ENCODE results near the gene PADI3.

The PADI3 gene

DNA sequence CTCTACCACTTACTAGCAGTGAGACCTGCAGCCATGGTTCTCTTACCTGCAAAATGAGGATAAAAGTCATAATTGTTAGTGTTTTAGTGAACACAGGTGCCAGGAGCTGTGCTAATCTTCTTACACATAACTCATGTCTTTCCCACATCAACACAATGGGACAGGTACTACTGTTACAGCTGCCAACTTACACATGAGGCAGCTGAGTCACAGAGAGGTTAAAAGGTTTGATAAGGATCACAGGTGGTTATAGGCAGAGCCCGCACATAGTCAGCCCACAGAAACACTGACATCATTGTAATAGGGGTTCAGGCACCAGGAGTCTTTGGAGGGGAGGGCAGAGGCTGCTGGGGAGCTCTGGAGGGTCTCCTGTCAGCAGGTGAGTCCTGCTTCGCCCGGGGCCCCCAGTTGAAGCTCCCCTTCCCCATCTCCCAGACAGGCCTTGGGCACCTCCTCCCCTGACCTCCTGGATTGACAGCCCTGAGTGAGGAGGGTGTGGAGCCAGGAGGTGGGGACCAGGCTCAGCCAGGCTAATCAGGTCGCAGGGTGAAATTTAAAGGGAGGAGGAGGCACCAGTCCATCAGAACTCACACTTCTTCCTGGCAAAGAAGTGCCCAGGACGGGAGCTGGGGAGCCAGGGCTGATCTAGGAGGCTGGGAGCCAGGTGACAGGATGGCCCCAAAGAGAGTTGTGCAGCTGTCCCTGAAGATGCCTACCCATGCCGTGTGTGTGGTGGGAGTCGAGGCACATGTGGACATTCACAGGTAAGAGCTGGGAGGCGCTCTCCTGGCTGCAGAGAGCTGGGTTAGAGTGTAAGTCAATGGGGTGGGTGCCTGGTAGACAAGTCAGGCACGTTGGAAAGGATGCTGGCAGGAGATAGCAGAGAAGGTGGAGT, 44.1 kb upstream of the PADI3 start, which contains the start of gene PADI1:
Gene PADI1, plus strand, starts transcription at position 583 of the 895 bp plus-strand sequence. Its CDS starts 90 bp downstream, at position 673.
- in situ Hi-C loops (cut with MboI; ENCODE audit: low pct_unique_long_range_greater_than_20kb, low sequenced_read_pairs, unreplicated experiment): no loop called here
- TF ChIP-seq, protein P1, sequence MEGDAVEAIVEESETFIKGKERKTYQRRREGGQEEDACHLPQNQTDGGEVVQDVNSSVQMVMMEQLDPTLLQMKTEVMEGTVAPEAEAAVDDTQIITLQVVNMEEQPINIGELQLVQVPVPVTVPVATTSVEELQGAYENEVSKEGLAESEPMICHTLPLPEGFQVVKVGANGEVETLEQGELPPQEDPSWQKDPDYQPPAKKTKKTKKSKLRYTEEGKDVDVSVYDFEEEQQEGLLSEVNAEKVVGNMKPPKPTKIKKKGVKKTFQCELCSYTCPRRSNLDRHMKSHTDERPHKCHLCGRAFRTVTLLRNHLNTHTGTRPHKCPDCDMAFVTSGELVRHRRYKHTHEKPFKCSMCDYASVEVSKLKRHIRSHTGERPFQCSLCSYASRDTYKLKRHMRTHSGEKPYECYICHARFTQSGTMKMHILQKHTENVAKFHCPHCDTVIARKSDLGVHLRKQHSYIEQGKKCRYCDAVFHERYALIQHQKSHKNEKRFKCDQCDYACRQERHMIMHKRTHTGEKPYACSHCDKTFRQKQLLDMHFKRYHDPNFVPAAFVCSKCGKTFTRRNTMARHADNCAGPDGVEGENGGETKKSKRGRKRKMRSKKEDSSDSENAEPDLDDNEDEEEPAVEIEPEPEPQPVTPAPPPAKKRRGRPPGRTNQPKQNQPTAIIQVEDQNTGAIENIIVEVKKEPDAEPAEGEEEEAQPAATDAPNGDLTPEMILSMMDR (IDR thresholded peaks at IDR 0.05; ENCODE audit: extremely low read depth, insufficient read depth, missing control alignments): no peak
- no peak for DNase-seq (ENCODE audit: low spot score)

DNA sequence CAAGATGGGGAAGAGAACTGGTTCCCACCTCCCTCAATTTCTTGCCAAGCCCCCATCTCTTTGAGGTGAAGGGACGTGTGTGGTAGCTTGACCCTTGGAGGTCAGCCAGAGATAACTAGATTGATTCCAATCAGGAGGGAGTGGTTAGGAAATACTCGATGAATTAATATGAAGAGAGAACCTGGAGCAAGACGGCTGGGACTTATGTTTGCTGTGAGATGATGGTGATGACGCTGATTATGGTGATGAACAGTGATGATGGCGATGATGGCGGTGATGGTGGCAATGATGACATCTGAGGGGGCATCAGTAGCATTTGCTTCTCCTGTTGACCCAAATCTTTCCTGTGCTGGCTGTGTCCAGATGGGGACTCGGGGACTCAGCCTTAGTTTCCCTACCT, 43.2 kb upstream of the PADI3 start:
- no peak for DNase-seq (ENCODE audit: low spot score)
- in situ Hi-C loops (cut with MboI; ENCODE audit: low pct_unique_long_range_greater_than_20kb, low sequenced_read_pairs, unreplicated experiment): no loop called here
- TF ChIP-seq, protein P1 (IDR thresholded peaks at IDR 0.05; ENCODE audit: extremely low read depth, insufficient read depth, missing control alignments): no peak

DNA sequence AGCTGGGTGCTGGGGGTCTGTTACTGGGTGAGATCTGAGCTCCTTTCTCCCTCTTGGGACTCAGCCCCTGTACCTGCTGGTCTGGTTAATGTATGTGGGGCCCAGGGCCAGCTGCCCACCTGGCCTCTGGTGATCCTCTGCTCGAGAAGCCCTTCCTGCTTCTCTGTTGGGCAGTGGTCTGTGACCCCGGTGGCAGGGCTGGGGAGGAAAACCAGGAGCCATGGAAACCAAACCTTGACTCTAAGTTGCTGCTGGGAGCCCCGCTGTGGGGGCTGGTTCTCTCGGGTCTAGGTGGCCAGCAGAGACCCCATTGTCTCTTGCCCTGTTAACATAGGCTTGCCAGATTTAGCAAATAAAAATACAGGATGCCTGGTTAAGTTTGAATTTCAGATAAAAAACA, 42.7 kb upstream of the PADI3 start:
- TF ChIP-seq, protein P1 (IDR thresholded peaks at IDR 0.05; ENCODE audit: extremely low read depth, insufficient read depth, missing control alignments): no peak
- DNase-seq (ENCODE audit: low spot score): no peak
- in situ Hi-C loops (cut with MboI; ENCODE audit: low pct_unique_long_range_greater_than_20kb, low sequenced_read_pairs, unreplicated experiment): no loop called here

DNA sequence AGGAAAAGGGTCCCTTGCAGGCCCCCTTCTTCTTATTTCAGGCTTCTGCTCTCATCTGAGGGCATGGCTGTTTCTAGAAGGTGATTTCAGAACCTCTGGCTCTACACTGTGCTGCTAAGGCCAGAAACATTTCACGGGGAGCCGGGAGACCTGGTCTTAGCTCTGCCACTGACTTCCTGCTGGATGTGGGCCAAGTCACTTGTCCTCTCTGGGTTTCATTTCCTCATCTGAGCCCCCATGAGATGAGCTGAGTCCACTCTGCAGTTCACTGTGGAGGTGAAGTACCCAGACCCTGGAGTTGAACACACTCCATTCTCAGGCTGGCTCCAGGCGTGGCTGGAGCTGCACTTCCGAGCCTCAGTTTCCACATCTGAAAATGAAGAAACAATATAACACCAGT, 41.9 kb upstream of the PADI3 start:
- in situ Hi-C loops (cut with MboI; ENCODE audit: low pct_unique_long_range_greater_than_20kb, low sequenced_read_pairs, unreplicated experiment): no loop called here
- DNase-seq (ENCODE audit: low spot score): peak; percentile 62
- TF ChIP-seq, protein P1 (IDR thresholded peaks at IDR 0.05; ENCODE audit: extremely low read depth, insufficient read depth, missing control alignments): no peak

DNA sequence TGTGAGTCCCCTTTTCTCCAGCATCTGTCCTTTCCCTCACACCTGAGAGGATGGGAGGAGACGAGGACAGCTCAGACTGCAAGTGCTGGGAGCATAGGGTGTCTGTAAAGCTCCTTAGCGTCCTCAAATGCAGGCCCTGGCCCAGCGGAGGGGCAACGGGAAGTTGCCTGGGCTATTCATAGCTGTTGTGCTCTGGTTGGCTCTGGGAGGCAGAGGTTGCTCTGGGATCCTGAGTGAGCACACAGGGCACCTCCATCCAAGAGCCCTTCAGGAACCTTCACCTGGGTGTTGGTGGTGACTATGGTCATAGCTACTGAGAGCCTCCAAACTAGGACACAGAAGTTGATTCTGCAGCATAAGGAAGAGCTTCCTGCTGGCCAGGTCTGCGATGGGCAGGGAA, 41.4 kb upstream of the PADI3 start:
- no peak for DNase-seq (ENCODE audit: low spot score)
- in situ Hi-C loops (cut with MboI; ENCODE audit: low pct_unique_long_range_greater_than_20kb, low sequenced_read_pairs, unreplicated experiment): no loop called here
- TF ChIP-seq, protein P1 (IDR thresholded peaks at IDR 0.05; ENCODE audit: extremely low read depth, insufficient read depth, missing control alignments): no peak

DNA sequence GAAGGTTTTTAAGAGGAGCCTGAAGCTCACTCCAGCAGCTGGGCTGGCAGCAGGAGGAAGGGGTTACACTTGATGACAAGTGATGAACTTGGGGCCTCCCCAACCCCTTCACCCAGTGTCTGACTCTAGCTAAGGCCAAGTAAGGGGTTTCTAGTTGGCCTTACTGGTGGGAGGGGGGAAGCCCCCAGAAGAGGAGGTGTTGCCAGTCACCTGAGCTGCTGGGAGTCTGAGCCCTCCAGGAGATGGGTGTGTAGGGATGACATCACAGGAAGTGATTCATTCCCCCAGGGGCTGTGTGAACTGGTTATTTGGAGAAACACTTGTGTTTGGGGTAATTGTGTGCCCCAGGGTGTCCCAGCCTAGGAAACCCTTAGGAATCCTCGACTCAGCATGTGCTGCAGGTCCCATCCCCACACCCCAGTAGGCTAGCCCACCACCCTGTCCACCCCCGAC, 40.9 kb upstream of the PADI3 start:
- TF ChIP-seq, protein P1 (IDR thresholded peaks at IDR 0.05; ENCODE audit: extremely low read depth, insufficient read depth, missing control alignments): no peak
- peak; percentile 84 for DNase-seq (ENCODE audit: low spot score)
- in situ Hi-C loops (cut with MboI; ENCODE audit: low pct_unique_long_range_greater_than_20kb, low sequenced_read_pairs, unreplicated experiment): no loop called here
